A673 (cell line): ENCODE measurements around the gene TENM3.

Experiments
- EZH2 ChIP-seq: fragments of 200-600 bp; sonication (generic); IDR thresholded peaks from 2 replicates; pipeline ENCODE4 v1.6.1; 2017; ENCODE audit warnings: borderline replicate concordance, low read depth, mild to moderate bottlenecking, mixed read lengths, antibody characterized with exemption, low read length; ENCODE audit not compliant: poor library complexity, severe bottlenecking
- TF ChIP-seq, protein P1 (sequence below): fragments of 300-800, 200-600 bp; sonication (generic); conservative IDR thresholded peaks from 2 replicates; pipeline ENCODE4 v1.5.1; 2017; ENCODE audit warnings: low read depth, mild to moderate bottlenecking, antibody characterized with exemption, low read length, moderate library complexity, mixed read lengths

DNA sequence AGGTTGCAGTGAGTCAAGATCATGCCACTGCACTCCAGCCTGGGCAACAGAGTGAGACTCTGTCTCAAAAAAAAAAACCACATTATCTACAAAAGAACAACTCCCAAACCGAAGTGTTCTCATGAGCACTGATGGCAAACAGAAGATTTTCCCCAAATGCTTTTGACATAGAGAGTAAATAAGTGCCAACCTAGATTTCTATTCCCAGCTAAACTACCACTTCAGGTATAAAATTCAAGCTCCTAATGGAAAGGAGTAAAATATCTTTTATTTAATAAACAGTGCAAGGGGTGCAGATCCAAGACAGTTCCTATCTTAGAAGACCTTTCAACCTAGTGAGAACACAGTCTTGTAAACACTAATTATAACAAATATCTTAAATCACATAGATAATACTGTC lies 170.3 kb downstream of the TENM3 start:
- TF ChIP-seq, protein P1, sequence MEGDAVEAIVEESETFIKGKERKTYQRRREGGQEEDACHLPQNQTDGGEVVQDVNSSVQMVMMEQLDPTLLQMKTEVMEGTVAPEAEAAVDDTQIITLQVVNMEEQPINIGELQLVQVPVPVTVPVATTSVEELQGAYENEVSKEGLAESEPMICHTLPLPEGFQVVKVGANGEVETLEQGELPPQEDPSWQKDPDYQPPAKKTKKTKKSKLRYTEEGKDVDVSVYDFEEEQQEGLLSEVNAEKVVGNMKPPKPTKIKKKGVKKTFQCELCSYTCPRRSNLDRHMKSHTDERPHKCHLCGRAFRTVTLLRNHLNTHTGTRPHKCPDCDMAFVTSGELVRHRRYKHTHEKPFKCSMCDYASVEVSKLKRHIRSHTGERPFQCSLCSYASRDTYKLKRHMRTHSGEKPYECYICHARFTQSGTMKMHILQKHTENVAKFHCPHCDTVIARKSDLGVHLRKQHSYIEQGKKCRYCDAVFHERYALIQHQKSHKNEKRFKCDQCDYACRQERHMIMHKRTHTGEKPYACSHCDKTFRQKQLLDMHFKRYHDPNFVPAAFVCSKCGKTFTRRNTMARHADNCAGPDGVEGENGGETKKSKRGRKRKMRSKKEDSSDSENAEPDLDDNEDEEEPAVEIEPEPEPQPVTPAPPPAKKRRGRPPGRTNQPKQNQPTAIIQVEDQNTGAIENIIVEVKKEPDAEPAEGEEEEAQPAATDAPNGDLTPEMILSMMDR = no peak
- TF ChIP-seq EZH2 = no peak
